Measurements from ENCODE around the gene CHM.
"Not testable (repeated sequence)": the region's sequence is repeated elsewhere in the genome, so short reads cannot be mapped to it uniquely, and the experiment has no call there.

The CHM gene

DNA sequence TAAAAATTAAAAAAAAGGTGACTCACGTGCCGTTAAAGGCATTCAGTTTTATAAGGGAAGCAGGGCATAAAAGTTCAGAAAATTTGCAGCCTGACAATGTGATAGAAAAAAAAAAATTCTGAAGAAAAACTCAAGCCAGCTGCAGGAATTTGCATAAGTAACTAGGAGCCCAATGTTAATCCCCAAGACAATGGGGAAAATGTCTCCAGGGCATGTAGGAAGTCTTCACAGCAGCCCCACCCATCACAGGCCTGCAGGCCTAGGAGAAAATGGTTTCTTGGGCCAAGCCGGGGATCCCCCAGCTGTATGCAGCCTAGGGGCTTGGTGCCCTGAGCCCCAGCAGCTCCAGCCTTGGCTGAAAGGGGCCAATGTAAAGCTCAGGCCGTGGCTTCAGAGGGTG is 31.2 kb downstream of the CHM start:
- H3K27ac ChIP-seq (ENCODE audit: low read depth, low read length), result no peak overlapping the region
- H4K91ac ChIP-seq (ENCODE audit: low read depth, low read length), result no peak overlapping the region
- H3K79me2 ChIP-seq (ENCODE audit: control insufficient read depth, insufficient read depth, low read length, poor library complexity), result no peaks in the 10 kb centered on the region
- H3K27me3 ChIP-seq (ENCODE audit: insufficient read depth, low read length), result no peaks in the 10 kb centered on the region
- no peak overlapping the region for H2AFZ ChIP-seq (ENCODE audit: insufficient read depth, low read length, poor library complexity)
- H3K18ac ChIP-seq (ENCODE audit: low read length), result no peak overlapping the region
- H4K8ac ChIP-seq (ENCODE audit: low read depth, low read length), result no peak overlapping the region
- no peak overlapping the region for H3K4ac ChIP-seq (ENCODE audit: low read depth, low read length)
- H3K4me1 ChIP-seq (ENCODE audit: control insufficient read depth in 1 of 2, insufficient read depth in 2 of 2, low read length in 2 of 2), result no peaks in the 10 kb centered on the region
- H3K4me3 ChIP-seq (ENCODE audit: low read depth, low read length), result no peak overlapping the region
- no peak for DNase-seq
- no peak overlapping the region for H3K23ac ChIP-seq (ENCODE audit: low read length)
- H3K79me1 ChIP-seq (ENCODE audit: low read length), result no peaks in the 10 kb centered on the region
- no peak overlapping the region for H2BK120ac ChIP-seq (ENCODE audit: insufficient read depth, low read length, poor library complexity)
- no peak overlapping the region for H2BK12ac ChIP-seq (ENCODE audit: low read length)
- no peak overlapping the region for H3K14ac ChIP-seq (ENCODE audit: low read length)
- H3K9ac ChIP-seq (ENCODE audit: low read length), result no peak overlapping the region
- H2AK5ac ChIP-seq (ENCODE audit: low read length), result no peak overlapping the region
- H4K12ac ChIP-seq (ENCODE audit: low read depth, low read length), result no peak overlapping the region
- H2BK5ac ChIP-seq (ENCODE audit: low read depth, low read length, poor library complexity), result no peak overlapping the region
- WGBS (ENCODE audit: extremely low coverage, insufficient coverage, insufficient read length), result no CpG with 5 or more reads among the region's 4 CpGs
- no peak overlapping the region for H3K4me2 ChIP-seq (ENCODE audit: low read length)
- H3K9me3 ChIP-seq (ENCODE audit: insufficient read depth, low read depth, low read length), result no peaks in the 10 kb centered on the region
- H3K36me3 ChIP-seq (ENCODE audit: control insufficient read depth in 1 of 2, insufficient read depth in 2 of 2, low read length in 2 of 2), result no peaks in the 10 kb centered on the region

DNA sequence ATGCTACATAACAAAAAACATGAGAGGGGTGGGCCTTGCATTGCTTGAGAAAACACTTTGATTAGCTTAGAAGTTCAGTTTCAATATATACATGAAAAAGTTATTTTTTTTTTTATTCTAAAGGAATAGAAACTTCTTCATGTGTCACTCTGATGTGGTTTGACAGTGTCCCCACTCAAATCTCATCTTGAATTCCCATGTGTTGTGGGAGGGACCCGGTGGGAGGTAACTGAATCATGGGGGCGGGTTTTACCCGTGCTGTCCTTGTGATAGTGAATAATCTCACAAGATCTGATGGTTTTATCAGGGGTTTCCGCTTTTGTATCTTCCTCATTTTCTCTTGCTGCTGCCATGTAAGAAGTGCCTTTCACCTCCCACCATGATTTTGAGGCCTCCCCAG is 32.4 kb downstream of the CHM start:
- H4K91ac ChIP-seq (ENCODE audit: low read depth, low read length); H3K4me3 ChIP-seq (ENCODE audit: low read depth, low read length); H3K79me2 ChIP-seq (ENCODE audit: control insufficient read depth, insufficient read depth, low read length, poor library complexity); H3K27ac ChIP-seq (ENCODE audit: low read depth, low read length); H3K9me3 ChIP-seq (ENCODE audit: insufficient read depth, low read depth, low read length); H3K36me3 ChIP-seq (ENCODE audit: control insufficient read depth in 1 of 2, insufficient read depth in 2 of 2, low read length in 2 of 2); H2BK12ac ChIP-seq (ENCODE audit: low read length); H4K8ac ChIP-seq (ENCODE audit: low read depth, low read length); H2BK5ac ChIP-seq (ENCODE audit: low read depth, low read length, poor library complexity); DNase-seq; H3K27me3 ChIP-seq (ENCODE audit: insufficient read depth, low read length); H3K4me2 ChIP-seq (ENCODE audit: low read length); H4K12ac ChIP-seq (ENCODE audit: low read depth, low read length); H3K18ac ChIP-seq (ENCODE audit: low read length); H2AK5ac ChIP-seq (ENCODE audit: low read length); H3K4ac ChIP-seq (ENCODE audit: low read depth, low read length); H3K23ac ChIP-seq (ENCODE audit: low read length); H3K79me1 ChIP-seq (ENCODE audit: low read length); H2BK120ac ChIP-seq (ENCODE audit: insufficient read depth, low read length, poor library complexity); H3K14ac ChIP-seq (ENCODE audit: low read length); H3K9ac ChIP-seq (ENCODE audit: low read length); H3K4me1 ChIP-seq (ENCODE audit: control insufficient read depth in 1 of 2, insufficient read depth in 2 of 2, low read length in 2 of 2); H2AFZ ChIP-seq (ENCODE audit: insufficient read depth, low read length, poor library complexity): not testable (repeated sequence)
- no CpG with 5 or more reads among the region's 4 CpGs for WGBS (ENCODE audit: extremely low coverage, insufficient coverage, insufficient read length)

DNA sequence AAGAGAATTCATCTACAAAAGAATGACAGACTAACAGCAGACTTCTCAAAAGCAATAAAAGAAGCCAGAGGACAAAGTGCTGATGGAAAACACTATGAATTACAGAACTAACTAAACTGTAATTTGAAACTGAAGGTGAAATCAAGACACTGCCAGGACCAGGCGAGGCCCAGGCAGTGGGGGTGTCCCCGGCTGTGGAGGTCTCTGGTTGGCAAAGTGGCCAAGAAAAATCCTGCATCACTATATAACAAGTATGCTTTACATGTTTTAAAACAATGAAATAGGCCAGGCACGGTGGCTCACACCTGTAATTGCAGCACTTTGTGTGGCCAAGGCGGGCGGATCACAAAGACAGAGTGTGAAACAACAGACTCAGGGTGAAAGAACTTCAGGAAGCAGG is 32.9 kb downstream of the CHM start:
- no peaks in the 10 kb centered on the region for H3K4me1 ChIP-seq (ENCODE audit: control insufficient read depth in 1 of 2, insufficient read depth in 2 of 2, low read length in 2 of 2)
- no CpG with 5 or more reads among the region's 5 CpGs for WGBS (ENCODE audit: extremely low coverage, insufficient coverage, insufficient read length)
- no peaks in the 10 kb centered on the region for H3K36me3 ChIP-seq (ENCODE audit: control insufficient read depth in 1 of 2, insufficient read depth in 2 of 2, low read length in 2 of 2)
- no peak overlapping the region for H3K9ac ChIP-seq (ENCODE audit: low read length)
- H3K27ac ChIP-seq (ENCODE audit: low read depth, low read length), result no peak overlapping the region
- no peaks in the 10 kb centered on the region for H3K9me3 ChIP-seq (ENCODE audit: insufficient read depth, low read depth, low read length)
- no peak overlapping the region for H4K8ac ChIP-seq (ENCODE audit: low read depth, low read length)
- no peak overlapping the region for H3K23ac ChIP-seq (ENCODE audit: low read length)
- no peaks in the 10 kb centered on the region for H3K79me1 ChIP-seq (ENCODE audit: low read length)
- no peak overlapping the region for H3K18ac ChIP-seq (ENCODE audit: low read length)
- no peak overlapping the region for H4K12ac ChIP-seq (ENCODE audit: low read depth, low read length)
- H2BK12ac ChIP-seq (ENCODE audit: low read length), result no peak overlapping the region
- no peak overlapping the region for H2AK5ac ChIP-seq (ENCODE audit: low read length)
- no peak overlapping the region for H2BK5ac ChIP-seq (ENCODE audit: low read depth, low read length, poor library complexity)
- DNase-seq, result no peak
- H3K4ac ChIP-seq (ENCODE audit: low read depth, low read length), result no peak overlapping the region
- no peak overlapping the region for H3K4me2 ChIP-seq (ENCODE audit: low read length)
- H3K27me3 ChIP-seq (ENCODE audit: insufficient read depth, low read length), result no peaks in the 10 kb centered on the region
- H2AFZ ChIP-seq (ENCODE audit: insufficient read depth, low read length, poor library complexity), result no peak overlapping the region
- H3K4me3 ChIP-seq (ENCODE audit: low read depth, low read length), result no peak overlapping the region
- no peaks in the 10 kb centered on the region for H3K79me2 ChIP-seq (ENCODE audit: control insufficient read depth, insufficient read depth, low read length, poor library complexity)
- no peak overlapping the region for H2BK120ac ChIP-seq (ENCODE audit: insufficient read depth, low read length, poor library complexity)
- no peak overlapping the region for H4K91ac ChIP-seq (ENCODE audit: low read depth, low read length)
- H3K14ac ChIP-seq (ENCODE audit: low read length), result no peak overlapping the region

DNA sequence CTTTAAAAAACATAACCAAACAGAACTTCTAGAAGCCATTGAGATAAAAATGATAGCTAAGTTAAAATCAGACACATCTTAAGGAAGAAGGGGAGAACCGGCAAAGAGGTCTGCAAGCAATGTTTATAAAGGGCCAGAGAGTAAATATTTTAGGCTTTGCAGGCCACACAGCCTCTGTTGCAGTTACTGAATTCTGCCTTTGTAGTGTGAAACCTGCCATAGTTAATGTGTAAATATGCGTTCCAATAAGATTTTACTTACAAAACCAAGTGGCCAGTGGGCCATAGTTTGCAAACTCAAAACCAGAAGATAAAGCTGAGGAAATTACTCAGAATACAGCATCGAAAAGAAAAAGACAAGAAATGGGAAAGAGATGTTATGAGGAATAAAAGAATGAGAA is 33.6 kb downstream of the CHM start:
- Histone ChIP-seq H3K4ac (ENCODE audit: low read depth, low read length) (no peak overlapping the region), H3K14ac (ENCODE audit: low read length) (no peak overlapping the region), H4K91ac (ENCODE audit: low read depth, low read length) (no peak overlapping the region), H3K9me3 (ENCODE audit: insufficient read depth, low read depth, low read length) (no peaks in the 10 kb centered on the region), H2AFZ (ENCODE audit: insufficient read depth, low read length, poor library complexity) (no peak overlapping the region), H3K4me3 (ENCODE audit: low read depth, low read length) (no peak overlapping the region), H3K4me1 (ENCODE audit: control insufficient read depth in 1 of 2, insufficient read depth in 2 of 2, low read length in 2 of 2) (no peaks in the 10 kb centered on the region), H3K4me2 (ENCODE audit: low read length) (no peak overlapping the region), H2BK120ac (ENCODE audit: insufficient read depth, low read length, poor library complexity) (no peak overlapping the region), H3K23ac (ENCODE audit: low read length) (no peak overlapping the region), H4K12ac (ENCODE audit: low read depth, low read length) (no peak overlapping the region), H4K8ac (ENCODE audit: low read depth, low read length) (no peak overlapping the region), H3K36me3 (ENCODE audit: control insufficient read depth in 1 of 2, insufficient read depth in 2 of 2, low read length in 2 of 2) (no peaks in the 10 kb centered on the region), H3K27me3 (ENCODE audit: insufficient read depth, low read length) (no peaks in the 10 kb centered on the region), H2BK5ac (ENCODE audit: low read depth, low read length, poor library complexity) (no peak overlapping the region), H3K79me2 (ENCODE audit: control insufficient read depth, insufficient read depth, low read length, poor library complexity) (no peaks in the 10 kb centered on the region), H3K27ac (ENCODE audit: low read depth, low read length) (no peak overlapping the region), H3K79me1 (ENCODE audit: low read length) (no peaks in the 10 kb centered on the region), H2BK12ac (ENCODE audit: low read length) (no peak overlapping the region), H2AK5ac (ENCODE audit: low read length) (no peak overlapping the region), H3K18ac (ENCODE audit: low read length) (no peak overlapping the region), H3K9ac (ENCODE audit: low read length) (no peak overlapping the region)
- no CpG with 5 or more reads among the region's 3 CpGs for WGBS (ENCODE audit: extremely low coverage, insufficient coverage, insufficient read length)
- no peak for DNase-seq
